GM19328 (cell line): ENCODE measurements around the gene SCRT2.

Experiments
- ATAC-seq: cut with Tn5 transposase; IDR thresholded peaks from one replicate; pipeline ENCODE4 v1.9.1; 2021; ENCODE audit warnings: mild to moderate bottlenecking, moderate library complexity; ENCODE audit not compliant: unreplicated experiment

Gene SCRT2

DNA sequence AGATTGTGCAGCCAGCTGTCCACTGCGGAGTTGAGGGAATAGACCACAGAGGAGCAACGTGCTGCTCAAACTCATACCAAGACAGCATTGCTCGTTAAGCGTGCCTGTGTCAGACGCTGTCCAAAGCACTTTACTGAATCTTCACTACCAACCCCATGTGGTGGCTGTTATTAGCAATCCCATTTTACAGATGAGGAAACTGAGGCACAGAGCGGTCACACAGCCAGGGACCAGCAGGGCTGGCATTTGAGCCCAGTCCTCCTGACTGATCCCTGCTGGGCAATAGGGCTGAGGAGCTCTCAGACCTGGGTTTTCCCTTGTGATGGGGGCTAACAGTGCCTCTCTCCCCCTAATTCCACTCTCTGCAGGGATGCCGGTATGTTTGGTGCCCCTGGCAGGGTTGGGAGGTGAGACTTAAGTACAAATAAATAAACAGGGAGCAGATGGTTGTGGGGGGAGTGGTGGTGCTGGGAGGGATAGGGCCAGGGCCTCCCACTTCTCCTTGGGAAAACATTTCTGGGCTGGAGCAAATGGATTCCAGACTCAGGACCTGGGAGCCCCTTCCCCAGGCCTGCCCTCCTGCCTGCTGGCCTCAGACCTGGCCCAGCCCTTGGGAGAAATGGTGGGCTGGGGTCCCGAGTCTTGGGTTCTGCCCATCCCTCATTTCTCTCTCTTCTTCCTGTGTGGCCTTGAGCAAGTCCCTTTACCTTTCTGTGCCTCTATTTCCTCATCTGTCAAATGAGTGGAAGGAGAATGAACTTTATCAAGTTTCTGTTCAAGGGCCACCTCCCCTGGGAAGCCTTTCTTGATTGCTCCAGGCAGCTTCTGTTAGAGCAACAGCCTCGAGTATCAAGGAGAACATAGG is 40.3 kb downstream of the SCRT2 start:
- ATAC-seq = no peak

DNA sequence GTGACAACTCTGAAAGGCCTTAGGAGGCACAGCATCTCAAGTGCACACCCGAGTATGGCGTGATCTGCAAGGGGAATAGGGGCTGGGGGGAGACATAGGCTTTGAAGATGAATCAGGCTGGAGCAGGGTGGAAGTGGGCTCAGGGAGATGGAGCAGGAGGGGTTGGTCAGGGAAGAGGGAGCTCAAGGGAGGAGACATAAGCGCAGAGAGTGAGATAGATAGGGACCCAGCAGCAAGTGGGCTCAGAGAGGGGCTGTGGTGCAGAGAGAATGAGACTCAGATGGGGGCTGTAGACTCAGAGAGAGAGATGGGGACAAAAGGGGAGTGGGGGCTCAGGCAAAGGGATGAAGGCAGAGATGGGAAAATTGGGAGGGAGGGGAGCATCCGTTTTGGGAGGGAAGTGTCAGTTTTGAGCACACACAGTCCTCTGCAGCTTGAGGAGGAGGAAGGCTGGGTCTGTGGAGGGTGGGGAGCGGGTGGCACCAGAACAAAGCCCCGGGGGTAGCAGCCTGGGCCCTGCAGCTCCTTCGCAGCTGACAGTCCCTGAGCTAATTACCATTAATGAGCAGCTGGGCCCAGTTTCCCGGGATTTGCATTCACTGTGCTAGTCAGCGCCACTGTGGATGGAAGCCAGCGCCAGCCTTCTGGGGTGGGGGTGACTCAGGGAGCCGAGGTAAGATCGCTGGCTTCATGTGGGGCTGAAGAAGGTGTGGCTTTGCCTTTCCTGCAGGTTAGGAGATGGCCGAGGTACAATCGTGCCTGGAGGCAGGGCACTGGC is 41.3 kb downstream of the SCRT2 start:
- no peak for ATAC-seq

DNA sequence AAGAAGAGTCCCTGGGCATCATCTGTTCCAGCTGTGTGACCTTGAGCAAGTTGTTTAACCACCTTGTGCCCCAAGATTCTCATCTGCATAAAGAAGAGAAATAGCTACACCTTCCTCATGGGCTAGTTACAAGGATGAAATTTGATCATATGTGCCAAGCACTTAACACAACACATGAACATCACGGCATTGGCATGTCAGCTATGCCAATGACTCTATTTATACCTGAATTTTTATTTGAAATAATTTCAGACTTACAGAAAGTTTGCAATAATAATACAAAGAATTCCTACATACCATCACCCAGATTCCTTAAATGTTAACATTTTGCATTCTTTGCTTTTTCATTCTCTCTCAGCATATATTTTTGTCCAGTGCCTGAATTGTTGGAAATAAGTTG is 44.5 kb downstream of the SCRT2 start:
- ATAC-seq = no peak

DNA sequence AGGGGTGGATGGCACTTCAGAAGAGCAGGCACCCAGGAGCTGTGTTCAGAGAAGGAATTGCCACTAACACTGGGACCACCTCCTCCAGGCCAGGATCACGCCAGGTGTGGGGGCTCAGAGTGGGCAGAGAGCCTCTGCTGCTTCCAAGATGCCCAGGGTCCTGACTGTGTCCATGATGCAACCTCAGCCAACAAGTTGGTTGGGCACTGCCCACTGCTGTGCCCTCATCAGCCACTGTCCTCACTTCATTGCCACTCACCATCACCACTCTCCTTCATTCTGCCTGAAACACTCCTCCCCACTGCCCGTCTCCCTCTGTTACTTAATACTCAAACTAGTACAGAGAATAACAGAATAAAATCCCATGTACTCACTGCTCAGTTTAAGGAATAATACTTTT is 49.0 kb downstream of the SCRT2 start:
- ATAC-seq = no peak

DNA sequence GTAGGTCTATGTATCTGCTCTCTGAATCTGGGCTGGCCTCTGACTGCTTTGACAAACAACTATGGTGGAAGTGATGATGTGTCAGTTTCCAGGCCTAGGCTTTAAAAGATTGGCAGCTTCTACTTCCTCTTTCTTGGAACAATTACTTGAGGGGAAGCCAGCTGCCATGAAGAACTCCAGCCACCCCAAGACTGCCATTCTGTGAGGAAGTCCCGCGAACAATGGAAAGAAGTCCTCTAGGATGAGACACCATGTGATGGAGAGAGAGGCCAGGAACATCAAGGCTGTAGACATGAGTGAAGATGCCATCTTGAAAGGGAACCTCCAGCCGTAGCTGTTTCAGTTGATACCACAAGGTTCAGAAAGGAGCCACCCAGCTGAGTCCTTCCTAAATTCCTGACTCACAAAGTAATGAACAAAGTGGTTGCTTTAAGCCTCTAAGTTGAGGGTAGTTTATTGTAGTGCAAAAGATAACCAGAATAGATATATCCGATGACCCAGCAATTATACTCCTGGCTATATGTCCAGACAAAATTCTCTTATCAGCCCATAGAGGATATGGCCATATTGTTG is 50.2 kb downstream of the SCRT2 start:
- no peak for ATAC-seq

DNA sequence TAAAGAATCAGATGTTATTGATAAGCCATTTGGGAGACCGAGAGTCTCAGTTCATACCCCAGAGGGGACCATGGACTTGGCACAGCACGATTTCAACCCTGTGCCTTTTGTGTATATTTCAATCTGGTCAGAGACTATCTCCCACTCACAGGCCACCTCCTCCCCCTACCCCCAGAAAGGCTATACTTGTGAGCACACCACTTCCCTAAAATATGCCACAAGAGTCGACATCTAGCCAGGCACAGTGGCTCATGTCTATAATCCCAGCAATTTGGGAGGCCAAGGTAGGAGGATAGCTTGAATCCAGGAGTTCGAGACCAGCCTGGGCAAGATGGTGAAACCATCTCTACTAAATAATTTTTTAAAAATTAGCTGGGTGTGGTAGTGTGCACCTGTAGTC is 51.9 kb downstream of the SCRT2 start:
- no peak for ATAC-seq

DNA sequence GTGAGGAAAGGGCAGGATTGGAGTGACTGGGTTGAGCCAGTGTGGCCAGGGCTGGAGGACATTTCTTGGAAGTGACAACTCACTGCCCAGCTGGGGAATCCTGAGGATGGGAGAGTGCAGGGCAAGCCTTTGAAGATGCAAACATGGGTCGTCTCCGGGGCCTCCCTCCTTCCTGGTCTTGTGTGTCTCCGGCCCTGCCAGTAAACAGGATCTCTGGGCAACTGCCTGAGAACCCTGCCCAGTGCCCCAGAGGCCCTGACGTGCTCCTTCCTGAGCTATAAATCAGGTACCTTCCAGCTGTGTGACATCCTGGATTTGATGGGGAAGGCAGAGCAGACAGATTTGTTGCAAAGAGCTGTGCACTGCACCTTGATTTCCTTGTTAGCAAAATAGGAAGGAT is 52.6 kb downstream of the SCRT2 start:
- no peak for ATAC-seq

DNA sequence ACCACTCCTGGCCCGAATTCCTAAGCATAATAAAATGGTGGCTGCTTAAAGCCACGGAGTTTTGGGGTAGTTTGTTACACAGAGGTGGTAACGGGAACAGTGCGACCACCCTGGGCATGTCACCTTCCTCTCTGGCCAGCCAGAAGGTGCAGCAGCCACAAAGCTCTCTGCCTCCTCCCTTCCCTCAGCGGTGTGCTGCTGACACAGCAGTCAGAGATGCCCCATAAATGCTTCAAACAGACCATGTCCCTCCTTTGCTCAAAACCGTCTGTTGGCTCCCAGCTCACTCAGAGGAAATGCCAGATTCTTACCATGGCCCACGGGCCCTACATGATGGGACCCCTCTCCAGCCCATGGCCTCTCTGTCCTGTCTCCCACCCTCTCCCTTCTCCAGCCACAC is 53.4 kb downstream of the SCRT2 start:
- no peak for ATAC-seq

DNA sequence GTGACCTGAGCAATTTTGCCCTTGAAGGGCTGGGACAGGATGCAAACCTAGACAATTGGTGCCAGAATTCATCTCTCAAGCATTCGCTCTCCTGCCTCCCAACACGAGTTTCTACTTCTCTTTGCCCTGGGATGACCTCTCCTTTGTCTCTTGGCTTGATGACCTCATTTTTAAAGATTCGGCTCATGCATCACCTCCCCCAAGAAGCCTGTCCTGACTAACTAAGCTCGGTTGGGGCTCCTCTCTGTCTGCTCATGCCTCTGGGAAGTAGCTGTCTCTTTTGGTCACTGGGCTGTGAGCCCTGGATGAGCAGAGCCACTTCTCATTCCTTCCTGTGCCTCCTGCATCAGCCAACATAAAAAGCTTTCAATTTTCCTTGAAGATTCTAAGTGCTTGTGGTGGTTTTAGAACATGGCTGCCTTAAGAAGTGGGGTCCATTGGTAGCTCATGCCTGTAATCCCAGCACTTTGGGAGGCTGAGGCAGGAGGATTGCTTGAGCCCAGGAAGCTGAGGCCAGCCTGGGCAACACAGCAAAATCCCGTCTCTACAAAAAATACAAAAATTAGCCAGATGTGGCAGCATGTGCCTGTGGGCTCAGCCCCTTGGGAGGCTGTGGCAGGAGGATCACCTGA is 54.4 kb downstream of the SCRT2 start:
- ATAC-seq = no peak

DNA sequence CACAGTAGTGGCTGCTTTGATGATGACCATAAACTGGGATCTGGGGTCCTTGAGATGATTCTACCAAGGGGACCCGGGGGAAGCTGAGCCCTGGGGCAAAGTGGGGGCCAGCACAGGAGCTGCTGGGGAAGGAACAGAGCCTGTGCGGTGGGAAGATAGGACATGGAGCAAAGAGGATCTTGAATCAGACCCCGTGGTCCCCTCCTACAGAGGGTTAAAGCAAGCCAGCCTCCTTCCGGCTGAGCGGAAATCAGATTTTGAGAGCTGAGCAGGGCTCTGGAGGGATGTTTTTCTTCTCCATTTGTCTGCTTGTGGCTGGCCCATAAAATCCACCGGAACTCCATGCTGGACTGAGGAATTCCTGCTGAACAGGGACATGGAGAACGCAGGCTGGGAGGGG is 55.4 kb downstream of the SCRT2 start:
- no peak for ATAC-seq

DNA sequence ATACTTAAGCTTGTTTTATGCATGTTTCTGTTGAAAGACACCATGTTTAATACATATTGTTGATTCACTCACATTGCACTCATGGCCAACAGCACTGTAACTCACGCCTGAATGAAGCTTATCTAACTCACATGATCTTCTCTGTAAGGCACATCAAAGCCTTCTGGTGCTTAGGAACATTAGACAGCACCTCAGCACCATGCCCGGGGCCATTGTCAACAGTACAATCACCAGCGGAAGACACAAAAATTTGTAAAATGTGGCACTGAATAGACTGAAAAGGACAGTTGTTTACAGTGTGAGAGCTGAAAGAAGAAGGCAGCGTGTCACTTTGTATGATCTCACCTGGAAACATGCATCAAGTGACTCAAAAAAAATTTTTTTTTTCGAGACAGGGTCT is 56.6 kb downstream of the SCRT2 start:
- no peak for ATAC-seq

DNA sequence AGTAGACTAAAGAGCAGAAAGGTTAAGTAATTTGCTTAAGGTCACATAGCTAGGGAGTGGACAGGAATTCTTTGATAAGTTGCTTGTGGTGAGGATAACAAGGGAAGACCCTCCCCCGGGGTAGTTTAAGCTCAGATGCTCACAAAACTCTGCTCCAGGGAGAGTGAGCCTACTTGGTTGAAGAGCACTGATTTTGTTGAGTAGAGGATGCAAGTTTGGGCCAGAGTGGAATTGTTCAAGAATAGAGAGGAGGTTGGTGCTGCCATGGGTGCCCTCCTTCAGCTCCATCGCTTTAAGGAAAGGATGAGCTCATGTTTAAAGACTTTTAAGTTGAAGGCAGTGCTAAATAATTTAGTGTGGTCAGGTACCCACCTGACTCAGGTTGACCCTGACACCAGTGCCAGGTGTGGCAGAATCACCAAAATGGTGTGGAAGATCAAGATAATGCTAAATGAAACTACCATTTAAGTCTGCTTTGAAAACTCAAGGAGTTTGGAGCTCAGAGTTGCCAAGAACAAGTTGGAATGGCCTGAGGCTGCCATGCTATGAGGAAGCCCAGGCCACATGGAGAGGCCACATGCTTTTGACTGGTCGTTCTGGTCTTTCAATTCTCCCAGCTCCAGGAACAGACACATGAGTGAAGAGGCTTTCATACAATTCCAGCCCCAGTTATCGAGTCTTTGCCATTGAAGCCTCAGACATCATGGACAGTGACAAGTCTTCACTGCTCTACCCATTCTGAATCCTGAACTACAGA is 57.5 kb downstream of the SCRT2 start:
- no peak for ATAC-seq

DNA sequence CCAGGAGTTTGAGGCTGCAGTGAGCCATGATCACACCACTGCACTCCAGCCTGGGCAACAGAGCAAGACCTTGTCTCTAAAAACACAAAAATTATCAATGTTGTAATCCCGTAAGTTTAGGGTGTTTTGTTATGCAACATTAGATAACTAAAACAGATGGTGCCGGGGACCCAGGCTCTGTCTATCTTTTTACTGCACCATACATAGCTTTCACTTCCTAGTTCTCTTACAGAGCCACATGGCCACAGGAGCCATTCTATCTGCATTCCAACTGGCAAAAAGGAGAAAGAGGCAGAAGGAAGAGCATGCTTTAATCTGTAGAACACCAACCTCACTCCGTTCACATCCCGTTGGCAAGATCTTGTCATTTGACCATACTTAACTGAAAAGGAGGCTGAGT is 60.1 kb downstream of the SCRT2 start:
- ATAC-seq = no peak

DNA sequence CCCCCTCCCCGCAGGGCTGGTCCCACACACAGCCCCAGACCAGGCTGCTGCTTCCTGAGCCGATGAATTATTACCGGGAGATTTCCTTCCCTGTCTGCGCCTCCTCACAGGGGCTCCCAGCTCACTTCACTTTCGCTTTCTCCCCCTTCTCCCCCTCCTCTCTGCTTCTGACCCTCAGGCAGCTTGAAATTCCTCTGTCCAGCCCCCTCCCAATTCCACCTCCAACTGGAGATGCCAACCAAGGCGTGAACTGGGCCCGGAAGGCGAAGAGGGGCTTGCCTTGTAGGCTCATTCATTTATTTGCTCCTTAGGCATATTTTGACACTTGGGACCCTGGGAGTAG is 63.8 kb downstream of the SCRT2 start:
- no peak for ATAC-seq
